Measurements from ENCODE around the gene IL1RN. TPM values are rescaled to one million over a fixed set of nuclear protein-coding genes. Genes with fewer than 3 reads are reported as not detected.

Gene IL1RN
- total RNA-seq, 1 donor from 2014 or later = not detected

- H3K4me1 Mint-ChIP-seq (ENCODE audit: low read depth) = no peaks in the 10 kb centered on the region
- no peaks in the 10 kb centered on the region for H3K9me3 Mint-ChIP-seq (ENCODE audit: low read depth)
- TF ChIP-seq, protein P1, sequence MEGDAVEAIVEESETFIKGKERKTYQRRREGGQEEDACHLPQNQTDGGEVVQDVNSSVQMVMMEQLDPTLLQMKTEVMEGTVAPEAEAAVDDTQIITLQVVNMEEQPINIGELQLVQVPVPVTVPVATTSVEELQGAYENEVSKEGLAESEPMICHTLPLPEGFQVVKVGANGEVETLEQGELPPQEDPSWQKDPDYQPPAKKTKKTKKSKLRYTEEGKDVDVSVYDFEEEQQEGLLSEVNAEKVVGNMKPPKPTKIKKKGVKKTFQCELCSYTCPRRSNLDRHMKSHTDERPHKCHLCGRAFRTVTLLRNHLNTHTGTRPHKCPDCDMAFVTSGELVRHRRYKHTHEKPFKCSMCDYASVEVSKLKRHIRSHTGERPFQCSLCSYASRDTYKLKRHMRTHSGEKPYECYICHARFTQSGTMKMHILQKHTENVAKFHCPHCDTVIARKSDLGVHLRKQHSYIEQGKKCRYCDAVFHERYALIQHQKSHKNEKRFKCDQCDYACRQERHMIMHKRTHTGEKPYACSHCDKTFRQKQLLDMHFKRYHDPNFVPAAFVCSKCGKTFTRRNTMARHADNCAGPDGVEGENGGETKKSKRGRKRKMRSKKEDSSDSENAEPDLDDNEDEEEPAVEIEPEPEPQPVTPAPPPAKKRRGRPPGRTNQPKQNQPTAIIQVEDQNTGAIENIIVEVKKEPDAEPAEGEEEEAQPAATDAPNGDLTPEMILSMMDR (IDR thresholded peaks at IDR 0.05) = no peak
- H3K27ac Mint-ChIP-seq (ENCODE audit: unreplicated experiment) = no peak overlapping the region
- DNase-seq (ENCODE audit: low spot score) = no peak
- no peaks in the 10 kb centered on the region for H3K27me3 Mint-ChIP-seq (ENCODE audit: low read depth)
- H3K36me3 Mint-ChIP-seq (ENCODE audit: low read depth) = no peaks in the 10 kb centered on the region
- no peak overlapping the region for H3K4me3 Mint-ChIP-seq (ENCODE audit: unreplicated experiment)
These were observed 42.2 kb downstream of the IL1RN start for GRCh38 chr2:113169586-113169985.

- Mint-ChIP-seq H3K27me3 (ENCODE audit: low read depth) (no peaks in the 10 kb centered on the region), H3K27ac (ENCODE audit: unreplicated experiment) (no peak overlapping the region), H3K4me1 (ENCODE audit: low read depth) (no peaks in the 10 kb centered on the region), H3K36me3 (ENCODE audit: low read depth) (no peaks in the 10 kb centered on the region), H3K9me3 (ENCODE audit: low read depth) (no peaks in the 10 kb centered on the region), H3K4me3 (ENCODE audit: unreplicated experiment) (no peak overlapping the region)
- DNase-seq (ENCODE audit: low spot score) = no peak
- TF ChIP-seq, protein P1 (IDR thresholded peaks at IDR 0.05) = no peak
These were observed 44.1 kb downstream of the IL1RN start for GRCh38 chr2:113171334-113172075.

DNA sequence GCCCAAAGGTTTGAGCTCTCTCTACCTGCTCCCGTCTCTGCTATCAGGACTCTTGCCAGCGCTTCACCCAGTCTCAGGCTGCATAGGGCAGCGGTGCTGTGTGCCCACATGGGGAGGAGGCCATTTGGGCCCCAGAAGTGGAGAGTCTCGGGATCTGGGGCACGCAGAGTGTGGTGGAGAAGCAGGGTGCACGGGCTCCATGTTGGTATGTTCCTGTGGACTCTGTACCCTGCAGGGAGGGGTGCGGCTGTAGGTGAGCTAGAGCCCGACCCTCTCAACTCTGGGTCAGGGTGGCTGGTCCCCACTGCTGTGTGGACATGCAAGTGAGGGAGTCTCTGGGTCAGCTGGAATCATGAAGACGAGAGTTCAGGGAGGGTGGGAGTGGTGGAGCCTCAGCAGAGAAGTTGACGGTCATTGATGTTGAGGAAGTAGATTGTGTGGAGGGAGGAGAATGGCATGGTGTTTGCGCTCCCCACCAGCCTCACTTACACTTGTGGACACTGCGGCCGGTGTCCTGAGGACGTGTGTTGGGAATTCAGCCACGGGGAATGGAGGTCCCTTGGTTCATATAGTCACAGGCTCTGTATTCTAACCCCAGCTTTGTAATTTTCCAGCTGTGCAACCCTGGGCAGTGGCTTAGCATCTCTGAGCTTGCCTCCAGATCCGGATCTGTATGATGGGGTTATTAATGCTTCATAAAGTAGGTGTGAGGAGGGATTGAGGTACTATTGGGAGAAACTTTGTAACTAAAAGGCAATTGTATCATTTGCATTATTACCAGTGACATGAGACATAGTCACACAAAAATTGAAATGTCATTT is 45.5 kb downstream of the IL1RN start:
- H3K36me3 Mint-ChIP-seq (ENCODE audit: low read depth) = no peaks in the 10 kb centered on the region
- H3K4me3 Mint-ChIP-seq (ENCODE audit: unreplicated experiment) = no peak overlapping the region
- no peak overlapping the region for H3K27ac Mint-ChIP-seq (ENCODE audit: unreplicated experiment)
- TF ChIP-seq, protein P1 (IDR thresholded peaks at IDR 0.05) = no peak
- no peaks in the 10 kb centered on the region for H3K4me1 Mint-ChIP-seq (ENCODE audit: low read depth)
- H3K27me3 Mint-ChIP-seq (ENCODE audit: low read depth) = no peaks in the 10 kb centered on the region
- DNase-seq (ENCODE audit: low spot score) = peak; percentile 47
- H3K9me3 Mint-ChIP-seq (ENCODE audit: low read depth) = no peaks in the 10 kb centered on the region

- H3K27ac Mint-ChIP-seq (ENCODE audit: unreplicated experiment) = no peak within 1 kb of the TSS
- H3K36me3 Mint-ChIP-seq (ENCODE audit: low read depth) = no peaks in the 10 kb centered on the region
- H3K9me3 Mint-ChIP-seq (ENCODE audit: low read depth) = no peaks in the 10 kb centered on the region
- peak; percentile 61 for DNase-seq (ENCODE audit: low spot score)
- no peak within 1 kb of the TSS for H3K4me3 Mint-ChIP-seq (ENCODE audit: unreplicated experiment)
- TF ChIP-seq, protein P1 (IDR thresholded peaks at IDR 0.05) = no peak
- H3K27me3 Mint-ChIP-seq (ENCODE audit: low read depth) = no peaks in the 10 kb centered on the region
- H3K4me1 Mint-ChIP-seq (ENCODE audit: low read depth) = no peaks in the 10 kb centered on the region
These were observed 46.4 kb downstream of the IL1RN start, which contains the start of gene PSD4 for GRCh38 chr2:113173542-113174375. Gene PSD4 (plus strand): TSS chr2:113173971. CDS start chr2:113182457, 8,486 bp downstream.

GRCh38 chr2:113174376-113174750 is 47.0 kb downstream of the IL1RN start:
- H3K4me3 Mint-ChIP-seq (ENCODE audit: unreplicated experiment) = no peak overlapping the region
- H3K36me3 Mint-ChIP-seq (ENCODE audit: low read depth) = no peaks in the 10 kb centered on the region
- no peak overlapping the region for H3K27ac Mint-ChIP-seq (ENCODE audit: unreplicated experiment)
- peak; percentile 36 for DNase-seq (ENCODE audit: low spot score)
- H3K4me1 Mint-ChIP-seq (ENCODE audit: low read depth) = no peaks in the 10 kb centered on the region
- no peaks in the 10 kb centered on the region for H3K27me3 Mint-ChIP-seq (ENCODE audit: low read depth)
- H3K9me3 Mint-ChIP-seq (ENCODE audit: low read depth) = no peaks in the 10 kb centered on the region
- TF ChIP-seq, protein P1 (IDR thresholded peaks at IDR 0.05) = no peak
